Sigmoid colon (tissue), 4 donors: ENCODE data around the gene WDR87.

Source experiments
- CTCF ChIP-seq, 4 experiments: fragments of 450-650 bp in 3 of 4; fragments of 200-600 bp in 1 of 4; IDR thresholded peaks; one replicate each; pipeline ENCODE4 v1.5.1; 2016 to 2019; ENCODE audit warnings: antibody characterized with exemption in 4 of 4, mild to moderate bottlenecking in 3 of 4, moderate library complexity in 2 of 4
- POLR2A ChIP-seq, 2 donors: fragments of 450-650 bp; IDR thresholded peaks; one replicate each; pipeline ENCODE4 v1.6.1; 2016; ENCODE audit warnings: antibody characterized with exemption in 2 of 2, mild to moderate bottlenecking in 2 of 2, moderate library complexity in 2 of 2
- POLR2AphosphoS5 ChIP-seq, 4 donors: sonication (generic); formaldehyde crosslinking; IDR thresholded peaks; one replicate each; pipeline ENCODE4 v1.6.1; 2017; ENCODE audit warnings: antibody characterized with exemption in 4 of 4

GRCh38 chr19:37893845-37894575, 12.4 kb downstream of the WDR87 start:
- TF ChIP-seq CTCF (IDR thresholded peaks at IDR 0.05): no peak
- TF ChIP-seq POLR2A (IDR thresholded peaks at IDR 0.05): no peak
- TF ChIP-seq POLR2AphosphoS5 (IDR thresholded peaks at IDR 0.05): no peak
